Caco-2 (cell line): Measurements from ENCODE around the gene BTNL8. TPM values are rescaled to one million over a fixed set of nuclear protein-coding genes. Genes with fewer than 3 reads are reported as not detected.

Source experiments
- Bru-seq: library from RNA; stranded (reverse); fragments of 400-500 nt; gene quantifications from one replicate; lab custom pipeline; 2021; lab: Mats Ljungman, UMichigan
- BruChase-seq, 2 experiments: library from RNA; stranded (reverse); fragments of 400-500 nt; gene quantifications; one replicate each; lab custom pipeline; 2021; lab: Mats Ljungman, UMichigan
- BruUV-seq: library from RNA; stranded (reverse); fragments of 400-500 nt; replicated peaks from 2 replicates; lab custom pipeline; 2021; lab: Mats Ljungman, UMichigan
- CTCF ChIA-PET: fragments of 300-600 bp; sonication (Branson Sonifier 250); formaldehyde crosslinking; loops from one replicate; lab custom pipeline; 2022; ENCODE audit warnings: antibody characterized with exemption; lab: Charles Lee
- POLR2A ChIA-PET: fragments of 300-600 bp; sonication (Branson Sonifier 250); formaldehyde crosslinking; loops from one replicate; lab custom pipeline; 2022; ENCODE audit warnings: antibody characterized with exemption; lab: Charles Lee
- DNase-seq, 2 experiments: peaks; one replicate each; pipeline versions ENCODE4 v3.0.0 to v3.0.0-alpha.2; 2020 to 2022
- H3K27me3 ChIP-seq: replicated peaks from 2 replicates; pipeline ENCODE4 v1.6.0; 2011; ENCODE audit warnings: low read length; ENCODE audit not compliant: control insufficient read depth, insufficient read depth
- H3K36me3 ChIP-seq: 2 replicates; pipeline ENCODE4 v1.5.1; 2011; ENCODE audit warnings: low read length; ENCODE audit not compliant: control insufficient read depth, insufficient read depth
- H3K4me1 ChIP-seq: fragments of 250-450 bp; sonication (Bioruptor Pico); 2 replicates; pipeline ENCODE4 v1.5.1; 2020; ENCODE audit warnings: mild to moderate bottlenecking
- H3K4me3 ChIP-seq: 2 replicates; pipeline ENCODE4 v1.5.1; 2011; ENCODE audit warnings: low read depth, mild to moderate bottlenecking, control low read depth, low read length
- H3K9me3 ChIP-seq: fragments of 250-450 bp; sonication (Bioruptor Pico); 2 replicates; pipeline ENCODE4 v1.5.1; 2020; ENCODE audit warnings: mild to moderate bottlenecking, moderate library complexity
- H3K27ac Mint-ChIP-seq: one replicate; pipeline ENCODE4 v1.8.0; 2022; ENCODE audit warnings: mixed read lengths; ENCODE audit not compliant: unreplicated experiment
- H3K27me3 Mint-ChIP-seq: one replicate; pipeline ENCODE4 v1.8.0; 2022; ENCODE audit warnings: mixed read lengths; ENCODE audit not compliant: insufficient read depth, unreplicated experiment
- H3K36me3 Mint-ChIP-seq: one replicate; pipeline ENCODE4 v1.8.0; 2022; ENCODE audit warnings: mild to moderate bottlenecking, mixed read lengths; ENCODE audit not compliant: insufficient read depth, unreplicated experiment
- H3K4me1 Mint-ChIP-seq: one replicate; pipeline ENCODE4 v1.8.0; 2022; ENCODE audit warnings: low read depth, mixed read lengths; ENCODE audit not compliant: unreplicated experiment
- H3K4me3 Mint-ChIP-seq: one replicate; pipeline ENCODE4 v1.8.0; 2022; ENCODE audit warnings: mild to moderate bottlenecking, moderate library complexity, mixed read lengths; ENCODE audit not compliant: unreplicated experiment
- H3K9me3 Mint-ChIP-seq: one replicate; pipeline ENCODE4 v1.8.0; 2022; ENCODE audit warnings: mixed read lengths; ENCODE audit not compliant: unreplicated experiment
- CTCF ChIP-seq, 2 experiments: fragments of 200-600 bp in 1 of 2; IDR thresholded peaks; 1 replicate in 1 of 2; 2 replicates in 1 of 2; pipeline versions ENCODE4 v1.5.1 to v1.8.0; 2011 to 2022; ENCODE audit warnings: antibody characterized with exemption in 1 of 2, control low read depth in 1 of 2, inconsistent platforms in 1 of 2, low read depth in 1 of 2, low read length in 1 of 2, mild to moderate bottlenecking in 1 of 2, moderate library complexity in 1 of 2; ENCODE audit not compliant: insufficient read depth in 1 of 2, severe bottlenecking in 1 of 2, unreplicated experiment in 1 of 2
- intact Hi-C: fragments of 100-400 bp; cut with micrococcal nuclease; formaldehyde crosslinking; loops from one replicate; pipeline ENCODE4 v1.10.0; 2022; ENCODE audit not compliant: unreplicated experiment
- long read RNA-seq: library from polyadenylated mRNA; stranded (forward); transcript quantifications from one replicate; pipeline ENCODE4 v2.0.0, GENCODE V29; 2022
- total RNA-seq: library from RNA; stranded (reverse); gene quantifications from 2 replicates; pipeline ENCODE4 v1.2.3, GENCODE V29; 2022

Gene BTNL8, protein sequence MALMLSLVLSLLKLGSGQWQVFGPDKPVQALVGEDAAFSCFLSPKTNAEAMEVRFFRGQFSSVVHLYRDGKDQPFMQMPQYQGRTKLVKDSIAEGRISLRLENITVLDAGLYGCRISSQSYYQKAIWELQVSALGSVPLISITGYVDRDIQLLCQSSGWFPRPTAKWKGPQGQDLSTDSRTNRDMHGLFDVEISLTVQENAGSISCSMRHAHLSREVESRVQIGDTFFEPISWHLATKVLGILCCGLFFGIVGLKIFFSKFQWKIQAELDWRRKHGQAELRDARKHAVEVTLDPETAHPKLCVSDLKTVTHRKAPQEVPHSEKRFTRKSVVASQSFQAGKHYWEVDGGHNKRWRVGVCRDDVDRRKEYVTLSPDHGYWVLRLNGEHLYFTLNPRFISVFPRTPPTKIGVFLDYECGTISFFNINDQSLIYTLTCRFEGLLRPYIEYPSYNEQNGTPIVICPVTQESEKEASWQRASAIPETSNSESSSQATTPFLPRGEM
- total RNA-seq (6.0 and 7.3 TPM in 2 replicates), Bru-seq, nascent RNA (percentile 55 among the genes with signal in this experiment), BruChase-seq, experiment 1, labeled RNA remaining after a 2-hour chase (percentile 63 among the genes with signal in this experiment), BruChase-seq, experiment 2, labeled RNA remaining after a 6-hour chase (percentile 54 among the genes with signal in this experiment)
- long read RNA-seq, transcript BTNL8-202 (8 exons, 2,071 nt): major isoform, 6 of 14 reads
- long read RNA-seq, partial matches to known transcripts: 0 of 14 reads
- long read RNA-seq, other reads (novel, unspliced or antisense): 4 of 14 reads

- BruUV-seq: no TSS peak
- Histone ChIP-seq H3K27me3 (no peaks in the 10 kb centered on the region), H3K4me1 (peaks cover 30% of the 10 kb centered on the region), H3K9me3 (peaks cover 7% of the 10 kb centered on the region; the same call in 1 of the 2 replicates), H3K4me3 (peak within 1 kb of the TSS; percentile 4), H3K36me3 (no peaks in the 10 kb centered on the region)
- H3K4me1 Mint-ChIP-seq: peaks cover 19% of the 10 kb centered on the region
- CTCF ChIA-PET: no interaction called here
- TF ChIP-seq CTCF (IDR thresholded peaks at IDR 0.05; ENCODE audit: insufficient read depth in 1 of 2, low read depth in 1 of 2, low read length in 1 of 2, severe bottlenecking in 1 of 2, unreplicated experiment in 1 of 2): no peak
- DNase-seq: peak; percentile 47 to 75
- H3K9me3 Mint-ChIP-seq: peaks cover 6% of the 10 kb centered on the region
- H3K4me3 Mint-ChIP-seq: peak within 1 kb of the TSS; percentile 57
- POLR2A ChIA-PET: no interaction called here
- peak within 1 kb of the TSS; percentile 1 for H3K27ac Mint-ChIP-seq
- H3K36me3 Mint-ChIP-seq: no peaks in the 10 kb centered on the region
- intact Hi-C loops: no loop called here
- no peaks in the 10 kb centered on the region for H3K27me3 Mint-ChIP-seq
Observed at GRCh38 chr5:180898621-180899246, at the start of gene BTNL8. Gene BTNL8 (plus strand): TSS chr5:180899159. CDS start chr5:180899311, 152 bp downstream.

- Mint-ChIP-seq H3K4me1 (no peaks in the 10 kb centered on the region), H3K4me3 (no peak overlapping the region), H3K36me3 (peaks cover 57% of the 10 kb centered on the region), H3K9me3 (peaks cover 24% of the 10 kb centered on the region), H3K27me3 (no peaks in the 10 kb centered on the region), H3K27ac (no peak overlapping the region)
- Histone ChIP-seq H3K36me3 (peaks cover 26% of the 10 kb centered on the region), H3K4me1 (no peaks in the 10 kb centered on the region), H3K9me3 (peaks cover 29% of the 10 kb centered on the region), H3K4me3 (no peak overlapping the region), H3K27me3 (no peaks in the 10 kb centered on the region)
- no peak for DNase-seq
- no peak for TF ChIP-seq CTCF (IDR thresholded peaks at IDR 0.05; ENCODE audit: insufficient read depth in 1 of 2, low read depth in 1 of 2, low read length in 1 of 2, severe bottlenecking in 1 of 2, unreplicated experiment in 1 of 2)
- POLR2A ChIA-PET: interaction anchor here (0.5 kb wide), 1 partner anchor 10 kb away, joined by 5 read pairs; no protein-coding TSS in a partner anchor
- intact Hi-C loops: no loop called here
- CTCF ChIA-PET: no interaction called here
- no TSS peak for BruUV-seq
Observed at GRCh38 chr5:180849827-180850226, 49.1 kb upstream of the BTNL8 start.
